DOHH2 (cell line): ENCODE results near the gene KRT33A.

Experiments used
- H3F3A ChIP-seq: fragments of 200-600 bp; sonication (generic), shearing (Covaris generic); 2 replicates; pipeline ENCODE4 v1.6.0; 2016; ENCODE audit warnings: antibody characterized with exemption, mild to moderate bottlenecking; ENCODE audit not compliant: control insufficient read depth, insufficient read depth
- H3K27ac ChIP-seq: fragments of 200-600 bp; sonication (generic); 2 replicates; pipeline ENCODE4 v1.5.1; 2014; ENCODE audit warnings: low read depth, mild to moderate bottlenecking, low read length, moderate library complexity
- H3K27me3 ChIP-seq: fragments of 200-600 bp; sonication (generic); 2 replicates; pipeline ENCODE4 v1.6.1; 2014; ENCODE audit warnings: mild to moderate bottlenecking, low read length, mixed read lengths; ENCODE audit not compliant: control insufficient read depth
- H3K36me3 ChIP-seq: fragments of 200-600 bp; sonication (generic); 2 replicates; pipeline ENCODE4 v1.6.1; 2014; ENCODE audit warnings: mild to moderate bottlenecking, low read length, moderate library complexity, mixed read lengths; ENCODE audit not compliant: control insufficient read depth
- H3K4me1 ChIP-seq: fragments of 200-600 bp; sonication (generic); 2 replicates; pipeline ENCODE4 v1.6.1; 2014; ENCODE audit warnings: mild to moderate bottlenecking, low read length, mixed read lengths; ENCODE audit not compliant: control insufficient read depth
- H3K4me2 ChIP-seq: fragments of 200-600 bp; sonication (generic); 2 replicates; pipeline ENCODE4 v1.6.0; 2014; ENCODE audit warnings: mild to moderate bottlenecking, low read length, moderate library complexity
- H3K4me3 ChIP-seq: fragments of 200-600 bp; sonication (generic); 2 replicates; pipeline ENCODE4 v1.5.1; 2014; ENCODE audit warnings: mild to moderate bottlenecking, low read length, mixed read lengths
- H3K79me2 ChIP-seq: fragments of 200-600 bp; sonication (generic); 2 replicates; pipeline ENCODE4 v1.6.1; 2014; ENCODE audit warnings: mild to moderate bottlenecking, low read length, mixed read lengths; ENCODE audit not compliant: control insufficient read depth
- H3K9me2 ChIP-seq: fragments of 200-600 bp; sonication (generic); replicated peaks from 2 replicates; pipeline ENCODE4 v1.6.1; 2014; ENCODE audit warnings: mild to moderate bottlenecking, low read length, mixed read lengths; ENCODE audit not compliant: control insufficient read depth
- H3K9me3 ChIP-seq: fragments of 200-600 bp; sonication (generic); 2 replicates; pipeline ENCODE4 v1.6.1; 2014; ENCODE audit warnings: antibody characterized with exemption, low read length, mixed read lengths; ENCODE audit not compliant: control insufficient read depth, insufficient read depth
- H4K20me1 ChIP-seq: fragments of 200-600 bp; sonication (generic); 2 replicates; pipeline ENCODE4 v1.6.0; 2014; ENCODE audit warnings: low read depth, mild to moderate bottlenecking, antibody characterized with exemption, low read length, moderate library complexity; ENCODE audit not compliant: control insufficient read depth, insufficient read depth
- CTCF ChIP-seq: fragments of 200-600 bp; sonication (generic); IDR thresholded peaks from one replicate; pipeline ENCODE4 v1.5.1; 2014; ENCODE audit warnings: antibody characterized with exemption, mild to moderate bottlenecking, low read depth, low read length; ENCODE audit not compliant: poor library complexity, severe bottlenecking
- EZH2phosphoT487 ChIP-seq: fragments of 200-600 bp; sonication (generic); IDR thresholded peaks from 2 replicates; pipeline ENCODE4 v1.6.1; 2017; ENCODE audit warnings: borderline replicate concordance, mild to moderate bottlenecking, antibody characterized with exemption, low read length, moderate library complexity, mixed read lengths

Gene KRT33A

GRCh38 chr17:41315204-41315794, 35.3 kb downstream of the KRT33A start, which contains the start of gene KRTAP17-1:
TSS of gene KRTAP17-1 (minus strand) at chr17:41315710. CDS start at chr17:41315650, 60 bp downstream.
- peaks cover 6% of the 10 kb centered on the region for H3K4me1 ChIP-seq

GRCh38 chr17:41311111-41311510, 39.5 kb downstream of the KRT33A start:
- Histone ChIP-seq H3K79me2 (no peaks in the 10 kb centered on the region), H3K9me2 (no peaks in the 10 kb centered on the region), H3K27ac (no peak overlapping the region), H3K4me3 (no peak overlapping the region), H3K36me3 (no peaks in the 10 kb centered on the region), H3K4me2 (no peak overlapping the region), H3K27me3 (no peaks in the 10 kb centered on the region), H4K20me1 (peaks cover 4% of the 10 kb centered on the region; the same call in 1 of the 2 replicates), H3K4me1 (peaks cover 34% of the 10 kb centered on the region), H3F3A (peaks cover 20% of the 10 kb centered on the region), H3K9me3 (no peaks in the 10 kb centered on the region)
- TF ChIP-seq EZH2phosphoT487 (no peak), CTCF (no peak)

More at GRCh38 chr17:41315204-41315794, 35.3 kb downstream of the KRT33A start, which contains the start of gene KRTAP17-1:
- no peaks in the 10 kb centered on the region for H3K9me2 ChIP-seq
- no peaks in the 10 kb centered on the region for H3F3A ChIP-seq
- H3K4me2 ChIP-seq, result no peak within 1 kb of the TSS
- no peaks in the 10 kb centered on the region for H3K27me3 ChIP-seq
- TF ChIP-seq CTCF (no peak), EZH2phosphoT487 (no peak)
- H4K20me1 ChIP-seq, result no peaks in the 10 kb centered on the region
- H3K27ac ChIP-seq, result no peak within 1 kb of the TSS
- no peaks in the 10 kb centered on the region for H3K36me3 ChIP-seq
- H3K4me3 ChIP-seq, result no peak within 1 kb of the TSS
- peaks cover 10% of the 10 kb centered on the region for H3K9me3 ChIP-seq
- no peaks in the 10 kb centered on the region for H3K79me2 ChIP-seq

GRCh38 chr17:41308918-41309359, 41.7 kb downstream of the KRT33A start, which contains the start of gene KRTAP16-1:
TSS of gene KRTAP16-1 (minus strand) at chr17:41309309. CDS start at chr17:41309253, 56 bp downstream.
- Histone ChIP-seq H3K4me2 (peak within 1 kb of the TSS; percentile 66), H3K27ac (peak within 1 kb of the TSS; percentile 91), H3K79me2 (no peaks in the 10 kb centered on the region), H3F3A (peaks cover 20% of the 10 kb centered on the region), H3K27me3 (no peaks in the 10 kb centered on the region), H3K9me3 (no peaks in the 10 kb centered on the region), H4K20me1 (peaks cover 4% of the 10 kb centered on the region; the same call in 1 of the 2 replicates), H3K4me1 (peaks cover 46% of the 10 kb centered on the region), H3K4me3 (peak within 1 kb of the TSS; percentile 48), H3K36me3 (no peaks in the 10 kb centered on the region), H3K9me2 (no peaks in the 10 kb centered on the region)
- TF ChIP-seq CTCF (no peak), EZH2phosphoT487 (no peak)
